MM.1S (cell line): ENCODE results near the gene GLE1.

Source experiments
- DNase-seq: peaks from one replicate; pipeline ENCODE4 v3.0.0-alpha.2; 2015
- H2AFZ ChIP-seq: fragments of 300-600 bp; sonication (generic); 2 replicates; pipeline ENCODE4 v1.6.0; 2016; ENCODE audit warnings: antibody characterized with exemption, low read length
- H3F3A ChIP-seq: fragments of 300-600 bp; sonication (generic); 2 replicates; pipeline ENCODE4 v1.6.1; 2016; ENCODE audit warnings: mild to moderate bottlenecking, antibody characterized with exemption, low read length, moderate library complexity, mixed read lengths; ENCODE audit not compliant: insufficient read depth
- H3K27ac ChIP-seq: fragments of 300-600 bp; sonication (generic); 2 replicates; pipeline ENCODE4 v1.5.1; 2016; ENCODE audit warnings: mild to moderate bottlenecking, low read length
- H3K27me3 ChIP-seq: fragments of 300-600 bp; sonication (generic); replicated peaks from 2 replicates; pipeline ENCODE4 v1.6.0; 2016; ENCODE audit warnings: low read length; ENCODE audit not compliant: insufficient read depth
- H3K36me3 ChIP-seq: fragments of 300-600 bp; sonication (generic); replicated peaks from 2 replicates; pipeline ENCODE4 v1.6.1; 2016; ENCODE audit warnings: mild to moderate bottlenecking, low read length, mixed read lengths; ENCODE audit not compliant: insufficient read depth
- H3K4me1 ChIP-seq: fragments of 300-600 bp; sonication (generic); 2 replicates; pipeline ENCODE4 v1.6.1; 2016; ENCODE audit warnings: low read length, mixed read lengths
- H3K4me2 ChIP-seq: fragments of 300-600 bp; sonication (generic); 2 replicates; pipeline ENCODE4 v1.6.0; 2016; ENCODE audit warnings: low read depth, low read length
- H3K4me3 ChIP-seq: fragments of 300-600 bp; sonication (generic); 2 replicates; pipeline ENCODE4 v1.5.1; 2016; ENCODE audit warnings: low read length, mixed read lengths
- H3K79me2 ChIP-seq: fragments of 300-600 bp; sonication (generic); 2 replicates; pipeline ENCODE4 v1.6.1; 2016; ENCODE audit warnings: mixed run types, low read length, mixed read lengths
- H3K9ac ChIP-seq: fragments of 300-600 bp; sonication (generic); 2 replicates; pipeline ENCODE4 v1.6.1; 2016; ENCODE audit warnings: low read length, mixed read lengths
- H3K9me2 ChIP-seq: fragments of 300-600 bp; sonication (generic); replicated peaks from 2 replicates; pipeline ENCODE4 v1.6.1; 2016; ENCODE audit warnings: mild to moderate bottlenecking, low read length, mixed read lengths; ENCODE audit not compliant: insufficient read depth
- H3K9me3 ChIP-seq: fragments of 300-600 bp; sonication (generic); replicated peaks from 2 replicates; pipeline ENCODE4 v1.6.1; 2016; ENCODE audit warnings: mild to moderate bottlenecking, low read length, mixed read lengths; ENCODE audit not compliant: insufficient read depth
- H4K20me1 ChIP-seq: fragments of 300-600 bp; sonication (generic); 2 replicates; pipeline ENCODE4 v1.6.1; 2016; ENCODE audit warnings: mild to moderate bottlenecking, low read length, moderate library complexity, mixed read lengths; ENCODE audit not compliant: insufficient read depth
- EZH2 ChIP-seq: fragments of 300-600 bp; sonication (generic); optimal IDR thresholded peaks from 2 replicates; pipeline ENCODE3; 2017; ENCODE audit warnings: low read depth, mild to moderate bottlenecking, antibody characterized with exemption, low read length, mixed read lengths
- EZH2phosphoT487 ChIP-seq: fragments of 300-600 bp; sonication (generic); IDR thresholded peaks from 2 replicates; pipeline ENCODE4 v1.6.1; 2018; ENCODE audit warnings: antibody characterized with exemption, low read length
- TF ChIP-seq, protein P1 (sequence below): fragments of 300-600 bp; sonication (generic); IDR thresholded peaks from 2 replicates; pipeline ENCODE4 v1.5.1; 2016; ENCODE audit warnings: antibody characterized with exemption, low read length, mixed read lengths

The GLE1 gene

GRCh38 chr9:128484686-128485413 lies 19.7 kb upstream of the GLE1 start:
- Histone ChIP-seq H3K9me2 (no peaks in the 10 kb centered on the region), H3K9ac (no peak overlapping the region), H2AFZ (no peak overlapping the region), H4K20me1 (no peaks in the 10 kb centered on the region), H3K27ac (no peak overlapping the region), H3K4me3 (no peak overlapping the region), H3K79me2 (no peaks in the 10 kb centered on the region), H3F3A (no peaks in the 10 kb centered on the region), H3K9me3 (no peaks in the 10 kb centered on the region), H3K36me3 (no peaks in the 10 kb centered on the region), H3K4me1 (no peaks in the 10 kb centered on the region), H3K4me2 (no peak overlapping the region), H3K27me3 (no peaks in the 10 kb centered on the region)
- DNase-seq, result no peak
- no peak for TF ChIP-seq EZH2phosphoT487
- TF ChIP-seq, protein P1, sequence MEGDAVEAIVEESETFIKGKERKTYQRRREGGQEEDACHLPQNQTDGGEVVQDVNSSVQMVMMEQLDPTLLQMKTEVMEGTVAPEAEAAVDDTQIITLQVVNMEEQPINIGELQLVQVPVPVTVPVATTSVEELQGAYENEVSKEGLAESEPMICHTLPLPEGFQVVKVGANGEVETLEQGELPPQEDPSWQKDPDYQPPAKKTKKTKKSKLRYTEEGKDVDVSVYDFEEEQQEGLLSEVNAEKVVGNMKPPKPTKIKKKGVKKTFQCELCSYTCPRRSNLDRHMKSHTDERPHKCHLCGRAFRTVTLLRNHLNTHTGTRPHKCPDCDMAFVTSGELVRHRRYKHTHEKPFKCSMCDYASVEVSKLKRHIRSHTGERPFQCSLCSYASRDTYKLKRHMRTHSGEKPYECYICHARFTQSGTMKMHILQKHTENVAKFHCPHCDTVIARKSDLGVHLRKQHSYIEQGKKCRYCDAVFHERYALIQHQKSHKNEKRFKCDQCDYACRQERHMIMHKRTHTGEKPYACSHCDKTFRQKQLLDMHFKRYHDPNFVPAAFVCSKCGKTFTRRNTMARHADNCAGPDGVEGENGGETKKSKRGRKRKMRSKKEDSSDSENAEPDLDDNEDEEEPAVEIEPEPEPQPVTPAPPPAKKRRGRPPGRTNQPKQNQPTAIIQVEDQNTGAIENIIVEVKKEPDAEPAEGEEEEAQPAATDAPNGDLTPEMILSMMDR, result no peak
- no peak for TF ChIP-seq EZH2

DNA sequence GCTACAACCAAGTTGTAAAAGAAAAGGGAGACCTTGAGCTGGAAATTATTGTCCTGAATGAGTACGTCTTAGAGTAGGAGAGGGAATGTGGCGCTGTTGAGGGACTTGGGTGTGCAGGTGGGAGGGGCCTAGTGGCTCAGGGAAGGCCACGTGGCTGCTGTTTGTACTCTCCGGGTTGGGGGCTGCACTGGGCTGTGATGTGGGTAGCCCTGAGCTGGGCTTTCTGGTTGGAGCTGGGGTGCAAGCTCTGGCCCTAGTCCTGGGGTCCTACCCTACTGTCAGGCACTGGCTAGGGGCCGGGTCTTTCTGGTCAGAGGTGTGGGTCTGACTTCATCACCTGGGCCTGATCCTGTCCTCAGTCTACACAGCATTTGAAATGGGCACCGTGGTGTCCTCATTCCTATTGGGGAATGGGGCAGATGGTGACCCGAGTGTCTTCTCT lies 19.1 kb upstream of the GLE1 start:
- no peaks in the 10 kb centered on the region for H3K9me3 ChIP-seq
- no peak overlapping the region for H2AFZ ChIP-seq
- no peak overlapping the region for H3K9ac ChIP-seq
- H3F3A ChIP-seq, result no peaks in the 10 kb centered on the region
- H3K27ac ChIP-seq, result no peak overlapping the region
- H3K36me3 ChIP-seq, result no peaks in the 10 kb centered on the region
- no peak for DNase-seq
- H3K27me3 ChIP-seq, result no peaks in the 10 kb centered on the region
- H3K4me1 ChIP-seq, result no peaks in the 10 kb centered on the region
- H3K9me2 ChIP-seq, result no peaks in the 10 kb centered on the region
- H3K79me2 ChIP-seq, result no peaks in the 10 kb centered on the region
- TF ChIP-seq EZH2 (no peak), EZH2phosphoT487 (no peak)
- TF ChIP-seq, protein P1, result no peak
- no peaks in the 10 kb centered on the region for H4K20me1 ChIP-seq
- no peak overlapping the region for H3K4me3 ChIP-seq
- no peak overlapping the region for H3K4me2 ChIP-seq

GRCh38 chr9:128486201-128486600 lies 18.3 kb upstream of the GLE1 start:
- Histone ChIP-seq H3F3A (no peaks in the 10 kb centered on the region), H3K4me3 (no peak overlapping the region), H3K4me2 (no peak overlapping the region), H4K20me1 (no peaks in the 10 kb centered on the region), H3K36me3 (no peaks in the 10 kb centered on the region), H3K27me3 (no peaks in the 10 kb centered on the region), H3K79me2 (no peaks in the 10 kb centered on the region), H3K27ac (no peak overlapping the region), H3K9ac (no peak overlapping the region), H2AFZ (no peak overlapping the region), H3K9me3 (no peaks in the 10 kb centered on the region), H3K4me1 (no peaks in the 10 kb centered on the region), H3K9me2 (no peaks in the 10 kb centered on the region)
- DNase-seq, result no peak
- TF ChIP-seq EZH2phosphoT487 (no peak), EZH2 (no peak)
- TF ChIP-seq, protein P1, result no peak
